ENCODE data around the gene DGCR2. TPM values are rescaled to one million over a fixed set of nuclear protein-coding genes. Genes with fewer than 3 reads are reported as not detected.
"Not testable (repeated sequence)": the region's sequence is repeated elsewhere in the genome, so short reads cannot be mapped to it uniquely, and the experiment has no call there.

DGCR2 gene
- total and polyA plus RNA-seq, 2 experiments from 2014 or later: 25.6 to 42.7 TPM

DNA sequence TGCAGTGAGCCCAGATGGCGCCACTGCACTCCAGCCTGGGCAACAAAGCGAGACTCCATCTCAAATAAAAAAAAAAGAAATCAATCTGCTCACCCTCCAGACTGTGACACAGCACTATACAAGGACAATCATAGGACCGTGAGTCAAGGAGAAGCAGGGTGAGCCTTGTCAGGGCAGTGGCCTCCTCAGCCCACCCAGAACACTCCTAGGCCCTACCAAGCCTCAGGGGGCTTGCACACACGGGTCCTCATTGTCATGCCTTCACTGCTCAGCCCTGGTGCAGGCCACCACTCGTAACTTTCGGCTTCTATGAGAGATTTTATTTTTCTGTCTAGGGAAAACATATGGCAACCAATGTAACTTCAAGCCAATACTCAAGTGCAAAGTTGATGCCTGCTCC, 35.8 kb downstream of the DGCR2 start:
- H3K79me2 ChIP-seq (ENCODE audit: insufficient read depth): peaks cover 37% of the 10 kb centered on the region
- H3K27ac ChIP-seq: no peak overlapping the region
- H3K4me2 ChIP-seq (ENCODE audit: unreplicated experiment): no peak overlapping the region
- no peaks in the 10 kb centered on the region for H3K9me2 ChIP-seq (ENCODE audit: insufficient read depth)
- H3K36me3 ChIP-seq (ENCODE audit: low read depth): no peaks in the 10 kb centered on the region
- in situ Hi-C loops (cut with MboI): no loop called here
- no peak overlapping the region for H2AFZ ChIP-seq
- no peak overlapping the region for H3K9ac ChIP-seq
- peaks cover 20% of the 10 kb centered on the region for H3F3A ChIP-seq (ENCODE audit: insufficient read depth)
- WGBS, 2 experiments (ENCODE audit: low coverage in 1 of 2, low lambda C conversion rate in 2 of 2, missing lambda C conversion rate in 2 of 2): 98 to 99% methylated on average over 6 of the region's 6 CpGs
- no peaks in the 10 kb centered on the region for H3K9me3 ChIP-seq (ENCODE audit: low read depth)
- peaks cover 13% of the 10 kb centered on the region for H3K4me1 ChIP-seq (ENCODE audit: insufficient read depth)
- no peak for DNase-seq
- TF ChIP-seq EZH2phosphoT487 (IDR thresholded peaks at IDR 0.05; ENCODE audit: insufficient read depth, low read depth) (no peak), EZH2 (IDR thresholded peaks at IDR 0.05; ENCODE audit: insufficient read depth, poor library complexity, severe bottlenecking) (no peak)
- H3K27me3 ChIP-seq (replicated peaks; ENCODE audit: insufficient read depth): no peaks in the 10 kb centered on the region
- H4K20me1 ChIP-seq (ENCODE audit: insufficient read depth): no peaks in the 10 kb centered on the region; the same call in none of the 2 replicates
- H3K4me3 ChIP-seq: no peak overlapping the region

GRCh38 chr22:19085233-19085718, 36.9 kb downstream of the DGCR2 start:
- no peaks in the 10 kb centered on the region; the same call in none of the 2 replicates for H4K20me1 ChIP-seq (ENCODE audit: insufficient read depth)
- peaks cover 26% of the 10 kb centered on the region for H3K79me2 ChIP-seq (ENCODE audit: insufficient read depth)
- H3K9ac ChIP-seq: no peak overlapping the region
- H3K9me2 ChIP-seq (ENCODE audit: insufficient read depth): no peaks in the 10 kb centered on the region
- no peaks in the 10 kb centered on the region for H3K27me3 ChIP-seq (replicated peaks; ENCODE audit: insufficient read depth)
- peak; percentile 56 for DNase-seq
- 0 out of 2 replicates have a peak, but pooled peaks cover 3% of the 10 kb centered on the region for H3K36me3 ChIP-seq (ENCODE audit: low read depth)
- H3K27ac ChIP-seq: no peak overlapping the region
- no peaks in the 10 kb centered on the region for H3K9me3 ChIP-seq (ENCODE audit: low read depth)
- H3K4me1 ChIP-seq (ENCODE audit: insufficient read depth): peaks cover 13% of the 10 kb centered on the region
- no peak overlapping the region for H3K4me3 ChIP-seq
- TF ChIP-seq EZH2 (IDR thresholded peaks at IDR 0.05; ENCODE audit: insufficient read depth, poor library complexity, severe bottlenecking): no peak
- no peak for TF ChIP-seq EZH2phosphoT487 (IDR thresholded peaks at IDR 0.05; ENCODE audit: insufficient read depth, low read depth)
- no peak overlapping the region for H2AFZ ChIP-seq
- no peak overlapping the region for H3K4me2 ChIP-seq (ENCODE audit: unreplicated experiment)
- in situ Hi-C loops (cut with MboI): no loop called here
- H3F3A ChIP-seq (ENCODE audit: insufficient read depth): peaks cover 15% of the 10 kb centered on the region
- 10 to 15% methylated on average over 1 of the region's 1 CpG for WGBS, 2 experiments (ENCODE audit: low coverage in 1 of 2, low lambda C conversion rate in 2 of 2, missing lambda C conversion rate in 2 of 2)

DNA sequence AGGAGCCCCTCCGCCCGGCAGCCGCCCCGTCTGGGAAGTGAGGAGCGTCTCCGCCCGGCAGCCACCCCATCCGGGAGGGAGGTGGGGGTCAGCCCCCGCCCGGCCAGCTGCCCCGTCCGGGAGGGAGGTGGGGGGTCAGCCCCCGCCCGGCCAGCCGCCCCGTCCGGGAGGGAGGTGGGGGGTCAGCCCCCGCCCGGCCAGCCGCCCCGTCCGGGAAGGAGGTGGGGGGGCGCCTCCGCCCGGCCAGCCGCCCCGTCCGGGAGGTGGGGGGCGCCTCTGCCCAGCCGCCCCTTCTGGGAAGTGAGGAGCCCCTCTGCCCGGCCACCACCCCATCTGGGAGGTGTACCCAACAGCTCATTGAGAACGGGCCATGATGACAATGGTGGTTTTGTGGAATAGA, 37.6 kb downstream of the DGCR2 start:
- H3K4me1 ChIP-seq (ENCODE audit: insufficient read depth): peaks cover 13% of the 10 kb centered on the region
- 94% methylated on average over 25 of the region's 32 CpGs; no CpG with 5 or more reads in 1 of the 2 experiments for WGBS, 2 experiments (ENCODE audit: low coverage in 1 of 2, low lambda C conversion rate in 2 of 2, missing lambda C conversion rate in 2 of 2)
- H3K36me3 ChIP-seq (ENCODE audit: low read depth); H3K9ac ChIP-seq; H4K20me1 ChIP-seq (ENCODE audit: insufficient read depth); DNase-seq; H2AFZ ChIP-seq; in situ Hi-C loops (cut with MboI); H3K9me2 ChIP-seq (ENCODE audit: insufficient read depth); H3K9me3 ChIP-seq (ENCODE audit: low read depth); H3K4me2 ChIP-seq (ENCODE audit: unreplicated experiment); H3K27me3 ChIP-seq (replicated peaks; ENCODE audit: insufficient read depth); H3K27ac ChIP-seq; H3K4me3 ChIP-seq: not testable (repeated sequence)
- H3F3A ChIP-seq (ENCODE audit: insufficient read depth): peaks cover 14% of the 10 kb centered on the region
- peaks cover 19% of the 10 kb centered on the region for H3K79me2 ChIP-seq (ENCODE audit: insufficient read depth)

GRCh38 chr22:19084126-19084525, 38.1 kb downstream of the DGCR2 start:
- in situ Hi-C loops (cut with MboI): not testable (repeated sequence)

GRCh38 chr22:19082793-19083192, 39.4 kb downstream of the DGCR2 start:
- in situ Hi-C loops (cut with MboI): no loop called here

More at GRCh38 chr22:19084126-19084525, 38.1 kb downstream of the DGCR2 start:
- not testable (repeated sequence) for H2AFZ ChIP-seq; H3K27ac ChIP-seq; H3K9ac ChIP-seq; H4K20me1 ChIP-seq (ENCODE audit: insufficient read depth); H3K4me3 ChIP-seq; DNase-seq; H3K27me3 ChIP-seq (replicated peaks; ENCODE audit: insufficient read depth); H3K4me2 ChIP-seq (ENCODE audit: unreplicated experiment); H3K36me3 ChIP-seq (ENCODE audit: low read depth); H3K9me2 ChIP-seq (ENCODE audit: insufficient read depth); H3K9me3 ChIP-seq (ENCODE audit: low read depth)
- 93 to 100% methylated on average over 8 to 26 of the region's 30 CpGs for WGBS, 2 experiments (ENCODE audit: low coverage in 1 of 2, low lambda C conversion rate in 2 of 2, missing lambda C conversion rate in 2 of 2)
- 0 out of 2 replicates have a peak, but pooled peaks cover 15% of the 10 kb centered on the region for H3K79me2 ChIP-seq (ENCODE audit: insufficient read depth)
- peaks cover 14% of the 10 kb centered on the region for H3F3A ChIP-seq (ENCODE audit: insufficient read depth)
- H3K4me1 ChIP-seq (ENCODE audit: insufficient read depth): peaks cover 13% of the 10 kb centered on the region

More at GRCh38 chr22:19082793-19083192, 39.4 kb downstream of the DGCR2 start:
- WGBS, 2 experiments (ENCODE audit: low coverage in 1 of 2, low lambda C conversion rate in 2 of 2, missing lambda C conversion rate in 2 of 2): 89 to 90% methylated on average over 11 to 13 of the region's 13 CpGs
- H3K4me2 ChIP-seq (ENCODE audit: unreplicated experiment): no peak overlapping the region
- no peak overlapping the region for H3K27ac ChIP-seq
- H3K36me3 ChIP-seq (ENCODE audit: low read depth): peaks cover 10% of the 10 kb centered on the region; the same call in 1 of the 2 replicates
- H3F3A ChIP-seq (ENCODE audit: insufficient read depth): peaks cover 14% of the 10 kb centered on the region
- no peaks in the 10 kb centered on the region for H3K9me2 ChIP-seq (ENCODE audit: insufficient read depth)
- H3K9me3 ChIP-seq (ENCODE audit: low read depth): no peaks in the 10 kb centered on the region
- no peak overlapping the region for H3K9ac ChIP-seq
- no peaks in the 10 kb centered on the region for H3K27me3 ChIP-seq (replicated peaks; ENCODE audit: insufficient read depth)
- H2AFZ ChIP-seq: no peak overlapping the region
- H3K4me1 ChIP-seq (ENCODE audit: insufficient read depth): peaks cover 13% of the 10 kb centered on the region
- no peaks in the 10 kb centered on the region; the same call in 1 of the 2 replicates for H4K20me1 ChIP-seq (ENCODE audit: insufficient read depth)
- no peak for TF ChIP-seq EZH2 (IDR thresholded peaks at IDR 0.05; ENCODE audit: insufficient read depth, poor library complexity, severe bottlenecking)
- no peak for TF ChIP-seq EZH2phosphoT487 (IDR thresholded peaks at IDR 0.05; ENCODE audit: insufficient read depth, low read depth)
- DNase-seq: no peak
- 0 out of 2 replicates have a peak, but pooled peaks cover 8% of the 10 kb centered on the region for H3K79me2 ChIP-seq (ENCODE audit: insufficient read depth)
- no peak overlapping the region for H3K4me3 ChIP-seq

All from GM23248 (cell line).